ENCODE data around the gene EYS.
"Not testable (repeated sequence)": the region's sequence is repeated elsewhere in the genome, so short reads cannot be mapped to it uniquely, and the experiment has no call there.

The EYS gene

GRCh38 chr6:63790334-63790733 lies 1916.7 kb downstream of the EYS start:
- no peak for DNase-seq (ENCODE audit: low read depth)

- no peak for DNase-seq (ENCODE audit: low read depth)
These were observed 1917.3 kb downstream of the EYS start for GRCh38 chr6:63789699-63790098.

- no peak for DNase-seq (ENCODE audit: low read depth)
These were observed 1918.5 kb downstream of the EYS start for GRCh38 chr6:63788569-63788968.

- no peak for DNase-seq (ENCODE audit: low read depth)
These were observed 1920.0 kb downstream of the EYS start for GRCh38 chr6:63787021-63787420.

- no peak for DNase-seq (ENCODE audit: low read depth)
These were observed 1922.0 kb downstream of the EYS start for GRCh38 chr6:63785006-63785405.

- no peak for DNase-seq (ENCODE audit: low read depth)
These were observed 1923.9 kb downstream of the EYS start for GRCh38 chr6:63783096-63783495.

- no peak for DNase-seq (ENCODE audit: low read depth)
These were observed 1932.1 kb downstream of the EYS start for GRCh38 chr6:63774961-63775360.

- DNase-seq (ENCODE audit: low read depth) = no peak
These were observed 1933.8 kb downstream of the EYS start for GRCh38 chr6:63773200-63773599.

GRCh38 chr6:63765828-63766227 lies 1941.2 kb downstream of the EYS start:
- DNase-seq (ENCODE audit: low read depth) = no peak

GRCh38 chr6:63764318-63764916 lies 1942.6 kb downstream of the EYS start:
- DNase-seq (ENCODE audit: low read depth) = no peak

GRCh38 chr6:63760199-63760598 lies 1946.8 kb downstream of the EYS start:
- DNase-seq (ENCODE audit: low read depth) = no peak

- DNase-seq (ENCODE audit: low read depth) = no peak
These were observed 1947.4 kb downstream of the EYS start for GRCh38 chr6:63759605-63760105.

- DNase-seq (ENCODE audit: low read depth) = no peak
These were observed 1949.2 kb downstream of the EYS start for GRCh38 chr6:63757826-63758225.

- not testable (repeated sequence) for DNase-seq (ENCODE audit: low read depth)
These were observed 1949.8 kb downstream of the EYS start for GRCh38 chr6:63757275-63757674.

GRCh38 chr6:63750400-63750799 lies 1956.6 kb downstream of the EYS start:
- DNase-seq (ENCODE audit: low read depth) = no peak

- no peak for DNase-seq (ENCODE audit: low read depth)
These were observed 1961.2 kb downstream of the EYS start for GRCh38 chr6:63745784-63746183.

- DNase-seq (ENCODE audit: low read depth) = no peak
These were observed 1962.2 kb downstream of the EYS start for GRCh38 chr6:63744810-63745209.

- no peak for DNase-seq (ENCODE audit: low read depth)
These were observed 1963.3 kb downstream of the EYS start for GRCh38 chr6:63743691-63744090.

GRCh38 chr6:63742060-63742459 lies 1965.0 kb downstream of the EYS start:
- no peak for DNase-seq (ENCODE audit: low read depth)

- no peak for DNase-seq (ENCODE audit: low read depth)
These were observed 1966.3 kb downstream of the EYS start for GRCh38 chr6:63740709-63741108.

GRCh38 chr6:63739094-63739687 lies 1967.8 kb downstream of the EYS start:
- DNase-seq (ENCODE audit: low read depth) = no peak

GRCh38 chr6:63738190-63738589 lies 1968.8 kb downstream of the EYS start:
- DNase-seq (ENCODE audit: low read depth) = not testable (repeated sequence)

- no peak for DNase-seq (ENCODE audit: low read depth)
These were observed 1972.1 kb downstream of the EYS start for GRCh38 chr6:63734923-63735322.

GRCh38 chr6:63732336-63732735 lies 1974.7 kb downstream of the EYS start:
- no peak for DNase-seq (ENCODE audit: low read depth)

Measured in stimulated activated CD8-positive, alpha-beta memory T cell treated with anti-CD3 and anti-CD28 coated beads, Interleukin-15, amount 100 ng/mL, for 24 hours (primary cell).